Left ventricle myocardium superior (tissue), 1 donor: ENCODE measurements around the gene ZMYM5. TPM values are rescaled to one million over a fixed set of nuclear protein-coding genes. Genes with fewer than 3 reads are reported as not detected.
"Not testable (repeated sequence)": the region's sequence is repeated elsewhere in the genome, so short reads cannot be mapped to it uniquely, and the experiment has no call there.

Experiments used
- ATAC-seq: fragments of 200-7000 bp; cut with Tn5 transposase; one replicate; pipeline ENCODE4 v1.9.1; 2020; ENCODE audit warnings: mild to moderate bottlenecking, moderate library complexity
- DNase-seq: peaks from one replicate; pipeline ENCODE4 v3.0.0-alpha.2; 2020
- intact Hi-C: fragments of 100-400 bp; cut with micrococcal nuclease; formaldehyde crosslinking; loops from one replicate; pipeline ENCODE4 v1.11.0; 2022
- total RNA-seq: library from RNA; stranded (reverse); fragmentation: NEBNext Ultra II Directional; extraction: Animal tissue kit (Norgen Biotek cat#: 25700); gene quantifications from one replicate; pipeline ENCODE4 v1.2.1, GENCODE V29; 2021
- donor health status: DM: no; HTN: yes; CAD: no; lungs with severe emphysema.

ZMYM5 gene
- total RNA-seq, 1 donor from 2014 or later: 6.4 TPM

DNA sequence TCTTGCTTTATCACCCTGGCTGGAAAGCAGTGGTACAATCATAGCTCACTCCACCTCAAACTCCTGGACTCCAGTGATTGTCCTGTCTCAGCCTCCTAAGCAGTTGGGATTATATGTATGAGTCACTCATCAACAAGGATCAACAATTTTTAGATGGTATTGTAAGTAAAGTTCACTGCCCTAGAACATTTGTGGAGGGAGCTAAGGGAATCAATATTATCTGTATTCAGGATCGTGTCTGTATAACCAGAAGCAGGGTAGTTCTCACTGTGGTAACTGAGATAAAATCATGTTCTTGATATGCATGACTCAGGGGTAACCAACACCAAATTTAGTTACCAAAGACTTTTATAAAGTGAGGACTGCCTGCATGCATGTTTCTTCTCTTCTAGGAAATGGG lies 27.0 kb downstream of the ZMYM5 start:
- no peak for ATAC-seq
- intact Hi-C loops: no loop called here
- DNase-seq: no peak

DNA sequence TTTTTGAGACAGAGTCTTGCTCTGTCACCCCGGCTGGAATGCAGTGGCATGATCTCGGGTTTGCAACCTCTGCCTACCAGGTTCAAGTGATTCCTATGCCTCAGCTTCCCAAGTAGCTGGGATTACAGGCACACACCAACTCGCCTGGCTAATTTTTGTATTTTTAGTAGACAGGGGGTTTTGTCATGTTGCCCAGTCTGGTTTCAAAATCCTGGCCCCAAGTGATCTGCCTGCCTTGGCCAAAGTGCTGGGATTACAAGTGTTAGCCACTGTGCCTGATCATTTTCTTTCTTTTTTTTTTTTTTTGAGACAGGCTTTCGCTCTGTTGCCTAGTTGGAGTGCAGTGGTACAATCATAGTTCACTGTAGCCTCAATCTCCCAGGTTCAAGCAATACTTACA lies 28.7 kb downstream of the ZMYM5 start:
- ATAC-seq (peak; percentile 17), DNase-seq (no peak)

DNA sequence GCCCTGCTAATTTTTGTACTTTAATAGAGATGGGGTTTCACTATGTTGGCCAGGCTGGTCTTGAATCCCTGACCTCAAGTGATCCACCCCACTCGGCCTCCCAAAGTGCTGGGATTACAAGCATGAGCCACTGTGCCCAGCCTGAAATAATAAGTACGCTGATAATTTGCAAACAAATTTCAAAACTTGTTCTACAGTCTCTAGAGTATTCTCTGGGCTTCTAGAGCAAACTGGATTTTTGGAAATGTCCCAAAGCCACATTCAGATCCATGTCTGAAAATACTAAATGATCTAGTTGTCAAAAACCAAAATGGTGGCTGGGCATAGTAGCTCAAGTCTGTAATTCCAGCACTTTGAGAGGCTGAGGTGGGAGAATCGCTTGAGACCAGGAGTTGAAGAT lies 40.8 kb downstream of the ZMYM5 start:
- DNase-seq: no peak
- ATAC-seq: no peak
- intact Hi-C loops: no loop called here

More for the DNA sequence above, 28.7 kb downstream of the ZMYM5 start:
- intact Hi-C loops: no loop called here

DNA sequence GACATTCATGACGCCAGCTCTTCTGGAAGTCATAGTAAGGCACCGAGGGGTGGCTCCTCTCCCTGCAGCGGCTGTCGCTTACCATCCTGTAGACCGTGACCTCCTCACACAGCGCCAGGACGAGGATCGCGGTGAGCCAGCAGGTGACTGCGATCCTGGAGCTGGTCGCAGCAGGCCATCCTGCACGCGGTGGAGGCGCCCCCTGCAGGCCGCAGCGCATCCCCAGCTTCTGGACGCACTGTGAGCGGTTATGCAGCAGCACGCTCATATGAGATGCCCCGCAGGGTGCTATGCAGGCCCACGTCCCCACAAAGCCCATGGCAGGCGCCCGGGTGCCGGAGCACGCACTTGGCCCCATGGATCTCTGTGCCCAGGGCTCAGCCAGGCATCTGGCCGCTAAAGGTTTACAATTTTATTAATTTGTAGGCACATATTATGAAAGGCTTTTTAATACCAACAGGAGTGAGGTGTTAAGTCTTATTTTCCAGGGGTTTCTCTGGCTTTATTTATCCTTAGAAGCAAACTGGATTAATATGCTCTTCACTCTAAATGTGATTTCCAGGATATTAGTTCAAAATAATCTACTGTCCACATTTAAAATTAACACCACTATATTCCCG lies 45.1 kb downstream of the ZMYM5 start:
- ATAC-seq: peak; percentile 42

DNA sequence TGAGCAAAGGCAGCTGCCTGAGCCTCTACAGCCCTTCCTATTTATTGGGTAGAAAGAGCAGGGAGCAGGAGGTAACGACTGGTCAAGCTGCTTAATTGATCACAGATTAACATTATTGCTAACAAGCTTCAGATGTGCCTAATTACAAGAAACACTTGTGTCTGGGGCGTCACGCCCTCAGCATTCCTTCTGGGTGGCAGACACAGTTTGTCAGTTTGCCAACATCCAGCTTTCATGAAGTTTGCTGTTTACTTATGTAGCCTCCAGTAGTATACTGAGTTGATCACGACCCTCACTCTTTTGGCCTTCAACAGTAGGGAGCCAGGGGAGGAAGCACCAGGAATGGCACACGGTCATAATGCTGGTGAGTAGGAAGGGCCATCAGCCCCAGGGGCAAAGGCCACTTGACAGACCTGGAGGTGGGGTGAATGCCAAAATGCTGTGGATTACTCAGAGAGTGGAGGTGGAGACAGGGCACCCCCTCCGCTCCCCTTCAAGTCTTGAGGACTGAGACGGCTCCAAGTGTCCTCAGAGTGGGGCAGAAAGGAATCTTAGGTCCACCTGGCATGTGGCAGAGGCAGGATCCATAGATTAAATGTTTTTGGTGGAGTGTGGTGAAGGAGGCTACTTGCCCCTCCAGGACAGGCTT lies 45.8 kb downstream of the ZMYM5 start:
- intact Hi-C loops: no loop called here
- no peak for ATAC-seq
- DNase-seq: no peak

More for the DNA sequence above, 45.1 kb downstream of the ZMYM5 start:
- intact Hi-C loops: no loop called here
- peak; percentile 61 for DNase-seq

DNA sequence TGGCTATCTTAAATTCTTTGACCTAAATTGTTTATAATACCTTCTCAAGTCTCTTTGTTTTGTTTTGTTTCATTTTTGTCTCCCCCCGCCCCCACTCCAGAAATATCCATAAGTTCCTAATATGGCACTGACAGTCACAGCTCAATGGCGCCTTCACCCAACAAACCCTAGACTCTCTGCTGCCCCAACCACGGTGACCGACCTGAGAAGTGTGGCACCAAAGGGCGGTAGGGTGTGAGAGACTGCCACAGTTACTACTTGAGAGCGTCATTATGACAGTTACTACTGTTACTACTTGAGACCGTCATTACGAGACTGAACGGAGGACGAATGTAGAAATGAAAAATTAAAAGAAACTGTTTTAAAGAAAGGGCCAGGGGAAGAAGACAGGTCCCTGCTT lies 46.3 kb downstream of the ZMYM5 start:
- no peak for DNase-seq
- no peak for ATAC-seq
- intact Hi-C loops: no loop called here

DNA sequence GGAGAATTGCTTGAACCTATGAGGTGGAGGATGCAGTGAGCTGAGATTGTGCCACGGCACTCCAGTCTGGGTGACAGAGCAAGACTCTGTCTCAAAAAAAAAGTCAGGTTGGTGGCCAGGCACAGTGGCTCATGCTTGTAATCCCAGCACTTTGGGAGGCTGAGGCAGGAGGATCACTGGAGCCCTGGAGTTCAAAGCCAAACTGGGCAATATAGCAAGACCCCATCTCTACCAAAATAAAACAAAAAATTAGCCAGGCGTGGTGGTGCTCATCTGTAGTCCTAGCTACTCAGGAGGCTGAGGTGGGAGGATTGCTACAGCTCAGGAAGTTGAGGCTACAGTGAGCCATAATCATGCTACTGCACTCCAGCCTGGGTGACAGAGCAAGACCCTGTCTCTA lies 47.6 kb downstream of the ZMYM5 start:
- DNase-seq, intact Hi-C loops, ATAC-seq: not testable (repeated sequence)

DNA sequence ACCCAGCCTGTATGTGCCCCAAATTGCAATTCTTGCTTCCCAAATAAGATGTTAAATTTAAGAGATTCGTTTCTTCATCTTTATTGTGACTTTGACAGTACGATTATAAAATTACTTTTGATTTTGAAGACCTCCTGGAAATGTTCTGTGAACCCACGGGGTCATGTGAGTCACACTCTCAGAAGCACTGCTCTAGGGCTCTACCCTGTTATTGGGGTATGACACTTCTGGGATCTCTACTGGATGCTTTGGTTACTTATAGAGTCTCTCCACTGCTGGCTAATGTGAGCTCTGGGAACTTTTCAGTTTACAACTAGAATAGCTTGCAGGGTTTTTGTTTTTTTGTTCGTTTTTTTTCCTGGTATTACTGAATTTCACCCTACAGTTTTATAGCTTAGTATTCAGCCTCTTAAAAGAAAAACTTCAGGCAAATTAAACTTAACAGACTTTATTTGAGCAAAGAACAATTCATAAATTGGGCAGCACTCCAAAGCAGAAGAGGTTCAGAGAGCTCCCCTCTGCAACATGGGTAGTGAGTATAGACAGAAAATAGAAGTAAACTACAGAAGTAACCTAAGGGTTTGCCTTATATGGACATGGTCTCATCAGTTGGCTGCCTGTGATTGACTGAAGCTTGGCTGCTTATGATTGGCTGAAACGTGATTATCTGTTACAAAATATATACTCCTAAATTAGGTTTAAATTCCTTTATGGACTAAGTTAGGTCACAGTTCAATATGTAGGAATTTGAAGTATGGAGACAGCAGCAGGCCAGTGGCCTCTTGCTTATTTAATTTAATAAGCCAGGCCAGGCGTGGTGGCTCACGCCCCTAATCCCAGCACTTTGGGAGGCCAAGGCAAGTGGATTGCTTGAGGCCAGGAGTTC lies 52.2 kb downstream of the ZMYM5 start:
- DNase-seq (no peak), ATAC-seq (no peak)
- intact Hi-C loops: no loop called here

DNA sequence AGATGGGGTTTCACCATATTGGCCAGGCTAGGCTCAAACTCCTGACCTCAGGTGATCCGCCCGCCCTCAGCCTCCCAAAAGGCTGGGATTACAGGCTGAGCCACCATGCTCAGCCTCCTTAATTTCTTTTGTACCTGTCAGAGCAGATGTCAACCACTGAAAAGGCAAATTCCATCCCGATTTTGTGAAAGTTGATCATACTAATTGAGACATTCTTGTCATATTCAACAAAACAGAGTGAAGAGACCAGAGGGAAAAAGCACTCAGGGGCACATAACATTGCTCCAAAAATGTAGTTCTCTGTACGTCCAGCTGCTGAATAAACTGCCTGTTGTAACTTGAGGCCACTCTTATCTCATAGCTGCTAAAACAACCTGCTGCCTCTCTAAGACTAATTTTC lies 53.3 kb downstream of the ZMYM5 start:
- intact Hi-C loops: no loop called here
- no peak for ATAC-seq
- DNase-seq: no peak

DNA sequence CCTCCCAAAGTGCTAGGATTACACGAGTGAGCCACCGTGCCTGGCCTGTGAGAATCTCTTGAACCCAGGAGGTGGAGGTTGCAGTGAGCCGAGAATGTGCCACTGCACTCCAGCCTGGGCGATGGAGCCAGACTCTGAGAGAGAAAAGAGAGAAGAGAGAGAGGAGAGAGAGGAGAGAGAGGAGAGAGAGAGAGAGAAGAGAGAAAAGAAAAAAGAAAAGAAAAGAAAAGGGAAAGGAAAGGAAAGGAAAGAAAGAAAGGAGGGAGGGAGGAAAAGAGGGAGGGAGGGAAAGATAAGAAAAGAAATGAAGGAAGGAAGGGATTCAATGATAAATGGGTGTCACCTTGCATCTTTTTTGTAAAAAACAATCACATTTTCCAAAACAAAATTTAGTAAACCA lies 57.7 kb downstream of the ZMYM5 start:
- DNase-seq (no peak), ATAC-seq (no peak)
- intact Hi-C loops: no loop called here

DNA sequence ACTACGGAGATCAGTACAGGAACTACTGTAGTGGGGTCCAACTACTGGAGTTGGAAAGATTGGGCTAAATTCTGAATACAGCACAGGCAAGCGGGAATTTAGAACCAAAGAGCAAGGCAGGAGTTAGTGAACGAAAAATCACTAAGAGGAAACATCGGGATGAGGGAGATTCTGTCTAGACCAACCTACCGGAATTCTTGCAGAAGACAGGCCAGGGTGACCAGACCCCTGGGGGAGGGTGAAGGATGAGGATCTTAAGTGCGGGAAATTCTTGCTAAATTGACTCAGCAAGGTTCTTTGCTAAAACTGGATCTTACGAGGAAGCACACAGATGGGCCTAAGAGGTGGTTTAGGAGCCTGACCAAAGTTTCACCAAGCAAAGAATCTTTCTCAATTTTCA lies 67.5 kb downstream of the ZMYM5 start:
- intact Hi-C loops: no loop called here
- ATAC-seq (no peak), DNase-seq (no peak)

DNA sequence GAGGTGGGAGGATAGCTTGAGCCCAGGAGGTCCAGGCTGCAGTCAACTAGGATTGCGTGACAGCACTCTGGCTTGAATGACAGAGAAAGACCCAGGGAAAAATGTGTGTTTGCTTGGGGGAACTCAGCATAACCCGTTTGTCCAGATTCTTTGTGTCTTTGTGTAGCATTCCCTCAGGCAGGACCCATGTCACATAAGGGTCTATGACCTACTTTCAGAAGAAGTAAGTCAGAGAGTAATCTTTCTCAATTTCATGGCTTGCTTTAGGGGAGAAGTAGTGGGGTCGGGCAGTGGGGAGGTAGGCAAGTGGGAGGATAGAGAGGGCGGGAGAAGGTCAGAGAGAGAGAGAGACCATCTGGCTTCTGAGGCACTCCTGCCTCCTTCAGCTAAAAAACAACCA lies 68.8 kb downstream of the ZMYM5 start:
- no peak for DNase-seq
- intact Hi-C loops: no loop called here
- no peak for ATAC-seq

DNA sequence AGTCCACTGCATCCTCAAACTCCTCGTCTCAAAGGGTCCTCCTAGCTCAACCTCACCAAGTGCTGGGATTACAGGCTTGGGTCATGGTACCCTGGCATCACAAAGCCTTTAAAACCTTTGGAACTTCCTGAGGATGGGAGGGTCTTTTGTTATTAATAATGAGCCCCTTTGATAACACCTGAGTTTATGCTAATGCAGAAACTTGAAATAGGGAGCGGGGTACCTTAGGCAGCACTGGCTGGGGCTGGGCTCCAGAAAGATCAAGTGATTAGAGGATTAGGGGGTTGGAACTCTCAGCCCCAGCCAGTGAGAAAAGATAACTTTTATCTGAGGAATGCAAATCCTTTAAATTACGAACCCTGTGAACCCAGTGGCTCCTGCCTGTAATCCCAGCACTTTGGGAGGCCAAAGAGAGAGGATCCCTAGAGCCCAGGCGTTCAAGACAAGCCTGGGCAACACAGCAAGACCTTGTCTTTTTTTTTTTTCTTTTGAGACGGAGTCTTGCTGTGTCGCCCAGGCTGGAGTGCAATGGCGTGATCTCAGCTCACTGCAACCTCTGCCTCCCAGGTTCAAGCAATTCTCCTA lies 71.4 kb downstream of the ZMYM5 start:
- ATAC-seq (no peak), DNase-seq (no peak)
- intact Hi-C loops: no loop called here

DNA sequence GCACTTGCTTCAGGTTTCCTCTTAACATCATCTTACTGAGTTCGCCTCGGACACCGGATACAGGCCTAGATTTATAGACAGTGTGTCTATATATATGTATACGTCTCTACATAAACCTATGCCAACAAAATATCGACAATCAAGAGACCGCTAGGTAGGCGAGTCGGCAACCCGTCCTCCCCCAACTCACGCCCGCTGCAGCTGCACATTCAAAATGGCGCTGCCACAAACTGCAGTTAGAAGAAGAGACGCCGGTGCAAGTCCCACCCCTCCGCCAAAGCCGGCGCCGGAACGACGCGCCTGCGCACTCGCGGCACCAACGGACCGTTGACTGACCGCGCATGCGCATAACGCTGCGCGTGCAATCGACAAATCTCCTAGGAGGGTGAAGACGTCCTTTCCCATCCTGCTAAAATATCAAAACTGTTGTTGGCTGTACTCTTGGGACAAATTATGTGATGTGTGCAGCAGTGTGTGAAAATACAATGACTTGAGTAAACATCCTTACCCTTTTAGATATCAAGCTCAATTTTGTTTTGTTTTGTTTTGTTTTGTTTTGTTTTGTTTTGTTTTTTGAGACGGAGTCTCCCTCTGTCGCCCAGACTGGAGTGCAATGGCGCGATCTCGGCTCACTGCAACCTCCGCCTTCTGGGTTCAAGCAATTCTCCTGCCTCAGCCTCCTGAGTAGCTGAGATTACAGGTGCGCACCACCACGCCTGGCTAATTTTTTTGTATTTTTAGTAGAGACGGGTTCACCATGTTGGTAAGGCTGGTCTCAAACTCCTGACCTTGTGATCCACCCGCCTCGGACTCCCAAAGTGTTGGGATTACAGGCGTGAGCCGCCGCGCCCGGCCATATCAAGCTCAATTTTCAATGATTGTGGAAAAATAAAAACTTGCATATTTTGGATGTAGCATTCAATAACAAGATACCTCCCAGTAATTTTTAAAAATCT lies 80.4 kb downstream of the ZMYM5 start, which contains the start of gene PSPC1:
PSPC1 (minus strand) TSS at position 219 of the 956 bp plus-strand sequence; CDS start at position 31, 188 bp downstream.
- peak; percentile 98 for ATAC-seq

DNA sequence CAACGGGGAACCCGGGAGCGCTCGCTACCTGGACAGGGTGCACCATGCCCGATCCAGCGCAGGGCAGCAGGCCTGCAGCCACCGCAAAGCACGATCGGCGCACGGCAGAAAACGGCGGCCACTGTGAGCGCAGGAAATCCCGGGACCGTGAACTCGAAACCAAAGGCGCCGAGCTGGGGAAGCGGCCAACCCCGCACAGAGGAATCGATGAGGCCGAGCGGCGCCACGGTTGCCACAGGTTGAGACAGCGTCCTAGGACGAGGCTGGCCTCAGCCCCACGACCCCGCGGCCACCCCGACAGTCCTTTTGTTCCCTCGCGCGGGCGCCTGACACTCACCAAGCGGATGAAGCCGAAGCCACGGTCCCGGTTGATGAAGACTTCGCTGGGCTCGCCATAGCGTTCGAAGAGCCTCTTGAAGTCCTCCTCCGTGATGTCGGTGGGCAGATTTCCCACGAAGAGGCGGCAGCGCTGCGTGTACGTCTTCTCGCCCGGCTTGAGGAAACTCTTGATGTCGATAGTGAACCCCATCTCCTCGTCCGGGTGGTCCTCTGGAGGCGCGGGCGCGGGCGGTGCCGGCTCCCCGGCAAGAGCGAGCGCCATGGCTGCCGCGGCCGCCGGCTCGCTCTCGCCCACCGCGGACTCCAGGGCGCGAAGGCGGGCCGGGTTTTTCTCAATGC lies 81.3 kb downstream of the ZMYM5 start:
- DNase-seq (peak; percentile 76), ATAC-seq (peak; percentile 76)
- intact Hi-C loops: no loop called here

More for the DNA sequence above, 80.4 kb downstream of the ZMYM5 start, which contains the start of gene PSPC1:
- peak; percentile 97 for DNase-seq
- intact Hi-C loops: not testable (repeated sequence)

DNA sequence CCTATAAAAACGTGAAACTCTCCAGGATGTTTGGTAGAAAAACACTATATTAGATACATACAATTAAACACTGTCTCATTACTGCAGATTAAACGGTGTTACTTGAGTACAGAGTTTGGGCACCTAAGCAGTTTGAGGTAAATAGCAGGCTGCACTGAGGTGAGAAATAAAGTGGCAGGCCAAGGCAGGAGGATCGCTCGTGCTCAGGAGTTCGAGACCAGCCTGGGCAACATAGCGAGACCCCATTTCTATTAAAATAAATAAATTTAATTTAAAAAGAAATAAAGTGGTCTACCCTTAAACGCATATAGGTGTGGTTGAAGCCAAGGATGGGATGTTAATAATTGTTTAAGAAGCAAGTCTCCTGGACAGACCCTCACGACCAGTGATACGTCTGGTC lies 81.9 kb downstream of the ZMYM5 start:
- DNase-seq (no peak), ATAC-seq (no peak)

DNA sequence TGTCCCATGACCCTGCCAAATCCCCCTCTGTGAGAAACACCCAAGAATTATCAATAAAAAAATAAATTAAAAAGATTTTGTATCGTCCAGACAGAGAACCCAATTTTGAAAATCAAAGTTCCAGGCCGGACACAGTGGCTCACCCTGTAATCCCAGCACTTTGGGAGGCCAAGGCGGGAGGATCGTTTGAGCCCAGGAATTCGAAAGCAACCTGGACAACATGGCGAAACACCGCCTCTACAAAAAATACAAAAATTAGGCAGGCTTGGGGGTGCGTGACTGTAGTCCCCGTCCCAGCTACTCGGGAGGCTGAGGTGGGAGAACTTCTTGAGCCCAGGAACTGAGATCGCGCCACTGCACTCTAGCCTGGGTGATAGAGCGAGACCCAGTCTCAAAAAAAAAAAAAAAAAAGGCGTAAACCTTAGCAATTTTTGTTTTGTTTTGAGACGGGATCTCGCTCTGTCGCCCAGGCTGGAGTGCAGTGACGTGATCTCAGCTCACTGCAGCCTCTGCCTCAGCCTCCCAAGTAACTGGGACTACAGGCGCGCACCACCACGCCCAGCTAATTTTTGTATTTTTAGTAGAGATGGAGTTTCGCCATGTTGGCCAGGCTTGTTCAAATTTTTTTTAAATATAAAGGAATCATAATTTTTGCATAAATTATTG lies 82.6 kb downstream of the ZMYM5 start:
- ATAC-seq, DNase-seq, intact Hi-C loops: not testable (repeated sequence)

More for the DNA sequence above, 81.9 kb downstream of the ZMYM5 start:
- intact Hi-C loops: no loop called here
